T-helper 2 cell treated with Interferon-gamma antibody and Interleukin-4, amounts not matched to agents 5 μg/mL and 100 μg/mL, for 36 hours (primary cell): ENCODE results near the gene TMEM130.

Experiments used
- DNase-seq: peaks from one replicate; pipeline ENCODE4 v3.0.0; 2021; ENCODE audit warnings: low spot score
- H3K27ac Mint-ChIP-seq: one replicate; pipeline ENCODE4 v1.8.0; 2021; ENCODE audit warnings: mild to moderate bottlenecking, mixed read lengths
- H3K27me3 Mint-ChIP-seq: one replicate; pipeline ENCODE4 v1.8.0; 2021; ENCODE audit warnings: low read depth, mixed read lengths
- H3K36me3 Mint-ChIP-seq: one replicate; pipeline ENCODE4 v1.8.0; 2021; ENCODE audit warnings: low read depth, mixed read lengths
- H3K4me1 Mint-ChIP-seq: one replicate; pipeline ENCODE4 v1.8.0; 2021; ENCODE audit warnings: low read depth, mixed read lengths
- H3K4me3 Mint-ChIP-seq: one replicate; pipeline ENCODE4 v1.8.0; 2022; ENCODE audit warnings: mild to moderate bottlenecking, moderate library complexity, mixed read lengths
- H3K9me3 Mint-ChIP-seq: one replicate; pipeline ENCODE4 v1.8.0; 2021; ENCODE audit warnings: mixed read lengths

TMEM130 gene

GRCh38 chr7:98797150-98797549, 72.7 kb downstream of the TMEM130 start:
- Mint-ChIP-seq H3K27ac (no peak overlapping the region), H3K4me3 (no peak overlapping the region), H3K36me3 (no peaks in the 10 kb centered on the region), H3K9me3 (peaks cover 17% of the 10 kb centered on the region), H3K4me1 (peaks cover 1% of the 10 kb centered on the region), H3K27me3 (no peaks in the 10 kb centered on the region)
- DNase-seq, result no peak
